Endothelial cell of umbilical vein (primary cell): ENCODE measurements around the gene DNAL1. TPM values are rescaled to one million over a fixed set of nuclear protein-coding genes. Genes with fewer than 3 reads are reported as not detected.

Experiments
- BruUV-seq: library from RNA; stranded (reverse); fragments of 400-500 nt; replicated peaks from 2 replicates; lab custom pipeline; 2021; lab: Mats Ljungman, UMichigan
- CTCF ChIA-PET: fragments of 300-600, 350-600 bp; sonication (Branson Sonifier 250); formaldehyde crosslinking; loops from one replicate; lab custom pipeline; 2021; ENCODE audit warnings: antibody characterized with exemption, inconsistent platforms; lab: Charles Lee
- POLR2A ChIA-PET: fragments of 300-600, 350-600 bp; sonication (Branson Sonifier 250); formaldehyde crosslinking; loops from one replicate; lab custom pipeline; 2021; ENCODE audit warnings: antibody characterized with exemption, inconsistent platforms; lab: Charles Lee
- DNase-seq: peaks from one replicate; pipeline ENCODE4 v3.0.0-alpha.2; 2011; ENCODE audit warnings: low read depth, low spot score
- FAIRE-seq: peaks from 2 replicates; lab custom pipeline; 2011; peaks lifted over from hg19 to GRCh38; lab: Jason Lieb, UNC
- H2AFZ ChIP-seq: 2 replicates; pipeline ENCODE4 v1.6.0; 2012; ENCODE audit warnings: low read depth, low read length, control low read depth, inconsistent platforms
- H3K27ac ChIP-seq: 2 replicates; pipeline ENCODE4 v1.5.1; 2011; ENCODE audit warnings: low read depth, mild to moderate bottlenecking, control low read depth, low read length, moderate library complexity; ENCODE audit not compliant: insufficient read depth
- H3K27me3 ChIP-seq, 2 experiments: 2 replicates each; pipeline versions ENCODE4 v1.6.0 to v1.6.1; 2011; ENCODE audit warnings: low read length in 2 of 2, mixed read lengths in 1 of 2; ENCODE audit not compliant: control insufficient read depth in 2 of 2, insufficient read depth in 2 of 2
- H3K36me3 ChIP-seq, 2 experiments: 2 replicates in 1 of 2; 3 replicates in 1 of 2; pipeline ENCODE4 v1.5.1; 2011; ENCODE audit warnings: low read length in 2 of 2, mild to moderate bottlenecking in 1 of 2, moderate library complexity in 1 of 2; ENCODE audit not compliant: control insufficient read depth in 2 of 2, insufficient read depth in 2 of 2; ENCODE audit errors: extremely low read depth in 1 of 2
- H3K4me1 ChIP-seq: 3 replicates; pipeline ENCODE4 v1.5.1; 2011; ENCODE audit warnings: mild to moderate bottlenecking, low read length; ENCODE audit not compliant: control insufficient read depth, insufficient read depth; ENCODE audit errors: extremely low read depth
- H3K4me2 ChIP-seq: 2 replicates; pipeline ENCODE4 v1.6.1; 2011; ENCODE audit warnings: low read length, control low read depth, mixed read lengths; ENCODE audit not compliant: insufficient read depth
- H3K4me3 ChIP-seq, 3 experiments: fragments of 200-600 bp in 1 of 3; sonication (generic), shearing (Covaris generic) in 1 of 3; replicated peaks in 1 of 3; 2 replicates each; pipeline ENCODE4 v1.5.1; 2011 to 2016; ENCODE audit warnings: control low read depth in 3 of 3, low read length in 3 of 3, mild to moderate bottlenecking in 2 of 3, inconsistent platforms in 1 of 3, low read depth in 1 of 3, moderate library complexity in 1 of 3; ENCODE audit not compliant: insufficient read depth in 1 of 3
- H3K79me2 ChIP-seq: 2 replicates; pipeline ENCODE4 v1.6.0; 2012; ENCODE audit warnings: low read length, inconsistent platforms; ENCODE audit not compliant: control insufficient read depth, insufficient read depth
- H3K9ac ChIP-seq: replicated peaks from 2 replicates; pipeline ENCODE3; 2011; ENCODE audit warnings: low read length, control low read depth; ENCODE audit not compliant: insufficient read depth; ENCODE audit errors: extremely low read depth
- H3K9me1 ChIP-seq: replicated peaks from 3 replicates; pipeline ENCODE4 v1.6.0; 2011; ENCODE audit warnings: mild to moderate bottlenecking, low read length; ENCODE audit not compliant: control insufficient read depth, insufficient read depth; ENCODE audit errors: extremely low read depth
- H3K9me3 ChIP-seq: replicated peaks from 2 replicates; pipeline ENCODE4 v1.5.1; 2012; ENCODE audit warnings: low read length, inconsistent platforms; ENCODE audit not compliant: control insufficient read depth, insufficient read depth
- H4K20me1 ChIP-seq: replicated peaks from 2 replicates; pipeline ENCODE3; 2011; ENCODE audit warnings: mild to moderate bottlenecking, low read length; ENCODE audit not compliant: control insufficient read depth, insufficient read depth; ENCODE audit errors: extremely low read depth
- CTCF ChIP-seq, 2 donors: IDR thresholded peaks; 1 replicate in 1 of 2; 2 replicates in 1 of 2; pipeline ENCODE4 v1.5.1; 2011; ENCODE audit warnings: low read length in 2 of 2, mild to moderate bottlenecking in 2 of 2, moderate library complexity in 2 of 2, control low read depth in 1 of 2, inconsistent platforms in 1 of 2, low read depth in 1 of 2; ENCODE audit not compliant: insufficient read depth in 1 of 2; ENCODE audit errors: extremely low read depth in 1 of 2
- EZH2 ChIP-seq: IDR thresholded peaks from 2 replicates; pipeline ENCODE4 v1.6.1; 2012; ENCODE audit warnings: borderline replicate concordance, low read depth, mild to moderate bottlenecking, moderate library complexity, low read length, inconsistent platforms; ENCODE audit not compliant: severe bottlenecking
- FOS ChIP-seq: IDR thresholded peaks from 2 replicates; pipeline ENCODE4 v1.6.1; 2011; ENCODE audit warnings: mild to moderate bottlenecking, low read length, moderate library complexity, borderline replicate concordance; ENCODE audit not compliant: insufficient read depth
- GATA2 ChIP-seq: IDR thresholded peaks from 2 replicates; pipeline ENCODE4 v1.7.0; 2011; ENCODE audit warnings: low read depth, mild to moderate bottlenecking, moderate library complexity, mixed read lengths, low read length; ENCODE audit not compliant: insufficient read length, insufficient read depth
- JUN ChIP-seq: IDR thresholded peaks from 2 replicates; pipeline ENCODE4 v1.6.1; 2011; ENCODE audit warnings: borderline replicate concordance, low read depth; ENCODE audit not compliant: insufficient read length, insufficient read depth
- MAX ChIP-seq: IDR thresholded peaks from 2 replicates; pipeline ENCODE4 v1.6.1; 2011; ENCODE audit not compliant: insufficient read depth, insufficient read length
- MYC ChIP-seq: IDR thresholded peaks from one replicate; pipeline ENCODE4 v1.6.1; 2011; ENCODE audit warnings: mild to moderate bottlenecking, low read depth, low read length
- POLR2A ChIP-seq: IDR thresholded peaks from 2 replicates; pipeline ENCODE4 v1.6.1; 2012; ENCODE audit warnings: low read depth, mild to moderate bottlenecking, control low read depth, low read length
- POLR2AphosphoS5 ChIP-seq: IDR thresholded peaks from 2 replicates; pipeline ENCODE4 v1.6.1; 2012; ENCODE audit warnings: low read depth, mild to moderate bottlenecking, control low read depth, low read length, moderate library complexity; ENCODE audit not compliant: insufficient read depth
- dilution Hi-C: fragments of 300-500 bp; cut with MboI; formaldehyde crosslinking; loops from one replicate; pipeline ENCODE4 v1.15.0; 2019; ENCODE audit warnings: low sequenced_read_pairs; ENCODE audit not compliant: extremely low pct_ligation_motif_present
- intact Hi-C: fragments of 100-400 bp; cut with micrococcal nuclease; formaldehyde crosslinking; loops from one replicate; pipeline ENCODE4 v1.10.0; 2022
- polyA plus RNA-seq, 4 experiments: library from polyadenylated mRNA; depleted of rRNA in 3 of 4; stranded (reverse) in 3 of 4; unstranded in 1 of 4; fragments of >200 nt; gene quantifications; 2 replicates each; pipeline versions ENCODE4 v1.2.1 to v1.2.3, GENCODE V29; 2011 to 2012; ENCODE audit warnings: missing spikeins in 1 of 4
- total RNA-seq: library from RNA; stranded (reverse); gene quantifications from 2 replicates; pipeline ENCODE4 v1.2.3, GENCODE V29; 2021

DNAL1 gene
- total and polyA plus RNA-seq, 2 donors (not counting 3 experiments of a cell fraction or from before 2014, with no cell fraction given) = 2.4 to 15.3 TPM

GRCh38 chr14:73720636-73721035 is 75.8 kb downstream of the DNAL1 start:
- intact Hi-C loops = no loop called here
- no TSS peak for BruUV-seq
- CTCF ChIA-PET = interaction anchor here (1.6 kb wide), 1 partner anchor 8 kb away, joined by 7 read pairs; no protein-coding TSS in a partner anchor
- no peak overlapping the region for H3K9ac ChIP-seq
- dilution Hi-C loops = no loop called here
- POLR2A ChIA-PET = no interaction called here
- no peaks in the 10 kb centered on the region for H3K9me3 ChIP-seq
- DNase-seq (no peak), FAIRE-seq (no peak)
- H3K4me3 ChIP-seq = no peak overlapping the region
- no peak overlapping the region for H3K4me2 ChIP-seq
- H3K4me1 ChIP-seq = peaks cover 26% of the 10 kb centered on the region
- H2AFZ ChIP-seq = no peak overlapping the region
- TF ChIP-seq MYC (no peak), MAX (no peak), JUN (no peak), FOS (no peak), EZH2 (no peak), POLR2A (no peak), POLR2AphosphoS5 (no peak), CTCF (IDR thresholded peaks at IDR 0.05; ENCODE audit: extremely low read depth in 1 of 2, insufficient read depth in 1 of 2, low read depth in 1 of 2, low read length in 2 of 2) (no peak), GATA2 (no peak)
- H3K27ac ChIP-seq = no peak overlapping the region
- no peaks in the 10 kb centered on the region for H3K9me1 ChIP-seq
- no peaks in the 10 kb centered on the region for H4K20me1 ChIP-seq
- H3K36me3 ChIP-seq = peaks cover 38 to 41% of the 10 kb centered on the region in 2 experiments
- no peaks in the 10 kb centered on the region for H3K27me3 ChIP-seq
- H3K79me2 ChIP-seq = no peaks in the 10 kb centered on the region
